ENCODE results near the gene UNC5C.

Gene UNC5C

DNA sequence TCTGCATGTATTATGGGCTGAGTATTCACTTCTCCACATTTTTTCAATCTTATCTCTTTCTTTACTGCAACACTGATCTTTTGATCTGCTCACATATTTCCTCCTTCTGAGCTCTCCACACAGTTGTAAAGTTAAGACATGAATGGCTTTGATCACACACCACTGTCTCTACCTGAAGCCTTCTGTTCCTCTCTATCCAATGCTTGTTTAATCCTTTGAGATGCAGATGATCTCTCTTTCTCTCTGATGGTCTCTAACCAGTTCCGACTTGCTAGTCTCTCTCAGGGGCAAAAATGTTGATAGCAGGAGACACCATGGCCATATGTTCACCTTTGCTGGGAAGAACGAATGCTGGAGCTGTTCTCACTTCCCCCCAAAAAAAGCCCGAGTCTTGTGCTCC is 162.4 kb downstream of the UNC5C start:
- no peak for DNase-seq

- no peak for DNase-seq
Measured at GRCh38 chr4:95381843-95382580, 166.8 kb downstream of the UNC5C start.

GRCh38 chr4:95379633-95380032 is 169.1 kb downstream of the UNC5C start:
- no peak for DNase-seq

DNA sequence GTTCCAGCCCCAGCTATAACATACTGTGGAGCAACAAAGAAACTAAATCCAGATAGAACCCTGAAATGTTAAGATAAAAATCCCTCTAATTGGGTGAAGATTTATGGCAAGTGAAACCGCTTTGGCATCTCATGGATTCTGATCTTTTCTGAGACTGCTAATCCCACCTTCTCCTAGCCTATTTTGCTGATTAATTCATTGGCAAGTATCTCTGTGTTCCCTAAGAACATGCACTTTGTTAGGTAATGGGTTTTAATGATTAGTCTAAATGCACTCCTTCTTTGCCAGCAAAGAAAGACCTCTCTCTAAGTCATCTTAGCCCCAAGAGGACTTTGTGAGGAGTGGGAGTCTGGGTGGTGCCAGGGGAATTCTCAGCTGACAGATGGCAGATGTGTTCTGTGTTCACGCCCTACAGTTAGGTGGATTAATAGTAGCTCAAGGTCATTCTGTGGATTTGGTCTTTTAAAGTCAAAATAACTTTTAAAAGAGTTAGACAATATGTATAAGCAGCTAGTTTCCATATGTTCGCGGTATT is 171.3 kb downstream of the UNC5C start:
- DNase-seq: no peak

GRCh38 chr4:95371476-95372224 is 177.1 kb downstream of the UNC5C start:
- no peak for DNase-seq

DNA sequence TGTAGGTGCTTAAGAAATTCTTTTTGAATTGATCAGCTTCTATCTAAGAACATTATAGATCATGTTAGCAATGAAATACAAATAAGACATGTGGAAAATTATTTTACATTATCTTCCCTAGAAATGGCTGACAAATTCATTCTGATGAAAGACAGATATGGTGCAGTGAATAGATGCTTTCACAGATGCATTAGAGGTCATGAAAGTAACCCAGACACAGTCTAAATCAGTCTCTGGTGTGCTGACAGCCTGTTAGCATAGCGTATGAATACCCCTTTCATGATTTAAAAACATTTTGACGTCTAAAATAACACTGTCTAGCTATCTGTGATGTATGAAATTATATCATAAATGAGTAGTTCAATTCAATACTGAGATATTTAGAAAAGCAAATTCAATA is 180.9 kb downstream of the UNC5C start:
- DNase-seq: no peak

DNA sequence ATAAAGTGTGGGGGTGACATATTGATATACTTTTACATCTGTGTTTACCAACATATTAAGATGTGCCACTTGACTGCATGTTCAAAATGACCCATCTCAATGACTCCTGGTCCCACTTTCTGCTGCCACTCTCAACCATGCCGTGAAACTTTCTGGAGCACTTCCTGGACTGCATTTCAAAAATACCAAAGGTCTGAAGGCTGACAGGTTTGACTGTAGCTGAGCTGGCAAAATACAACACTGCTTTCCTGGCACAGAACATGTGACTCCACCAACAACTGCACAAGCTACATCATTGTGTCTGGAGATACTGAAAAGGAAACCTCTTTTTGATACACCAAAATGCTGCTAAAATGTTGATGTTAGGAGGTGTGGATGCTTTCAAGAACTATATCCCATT is 184.8 kb downstream of the UNC5C start:
- DNase-seq: no peak

DNA sequence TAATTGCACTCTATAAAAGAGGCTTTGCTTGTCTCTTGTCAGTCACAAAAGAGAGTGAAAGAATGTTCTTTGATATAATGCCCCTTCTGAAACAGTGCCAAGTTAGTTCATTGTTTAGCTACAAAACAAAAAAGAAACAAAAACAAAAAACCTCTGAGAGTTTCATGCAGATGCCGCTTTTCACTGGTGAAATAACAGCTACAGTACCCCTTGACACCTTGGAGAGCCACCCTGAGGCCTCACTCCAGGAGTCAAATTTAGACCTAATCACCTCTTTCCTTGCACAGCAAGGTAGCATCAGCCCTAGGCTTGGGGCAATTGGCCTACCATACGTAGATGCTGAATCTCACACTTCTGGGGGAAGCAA is 185.2 kb downstream of the UNC5C start:
- DNase-seq: no peak

- DNase-seq: no peak
Measured at GRCh38 chr4:95362906-95363558, 185.7 kb downstream of the UNC5C start.

GRCh38 chr4:95362066-95362465 is 186.7 kb downstream of the UNC5C start:
- no peak for DNase-seq

DNA sequence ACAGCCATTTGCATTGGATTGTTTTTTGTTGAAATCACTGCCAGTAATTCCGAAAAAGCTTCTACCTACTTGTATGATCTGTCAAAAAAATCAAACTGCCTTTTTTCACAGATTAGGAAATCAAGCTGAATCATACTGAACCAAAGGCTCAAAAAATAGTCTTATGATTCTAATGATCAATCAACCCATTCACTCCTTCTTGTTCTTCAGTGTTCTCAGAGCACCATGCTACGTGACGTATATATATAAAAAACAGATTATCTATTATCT is 187.1 kb downstream of the UNC5C start:
- no peak for DNase-seq

DNA sequence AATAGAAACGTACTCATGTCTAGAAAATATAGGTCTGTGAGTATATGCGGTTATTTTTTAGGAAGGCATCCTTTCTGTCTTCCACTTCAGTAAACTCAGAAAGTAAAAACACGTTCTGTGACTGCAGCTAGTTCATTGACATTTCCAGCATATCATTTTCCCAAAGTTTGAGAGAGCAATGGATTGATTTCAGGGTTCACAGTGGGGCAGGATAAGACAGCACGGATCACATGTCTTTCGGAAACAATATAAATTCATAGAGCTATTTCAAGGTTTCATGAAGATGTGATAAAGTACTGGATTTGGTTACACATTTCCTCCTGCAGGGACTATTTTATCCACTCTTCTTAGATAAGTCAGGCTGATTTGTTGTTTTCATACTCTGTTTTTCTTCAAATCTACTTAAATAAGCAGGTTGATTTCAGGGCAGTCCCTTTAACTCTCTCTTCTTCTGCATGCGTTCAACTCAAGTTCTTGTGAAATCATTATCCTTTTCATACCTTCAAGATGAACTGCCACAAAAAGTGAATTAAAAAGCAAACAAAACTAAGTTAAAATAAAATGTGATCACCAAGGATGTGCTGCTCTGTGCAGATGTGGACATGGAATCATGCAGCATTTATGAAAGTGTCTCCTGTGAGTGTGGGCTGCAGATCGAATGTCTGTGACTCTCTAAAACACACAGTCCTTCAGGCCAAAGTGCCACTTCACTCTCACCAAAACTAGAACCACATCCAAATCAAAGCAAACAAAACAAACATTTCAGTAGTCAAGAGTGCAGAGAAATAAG is 187.7 kb downstream of the UNC5C start:
- no peak for DNase-seq

GRCh38 chr4:95360256-95360903 is 188.4 kb downstream of the UNC5C start:
- DNase-seq: no peak

DNA sequence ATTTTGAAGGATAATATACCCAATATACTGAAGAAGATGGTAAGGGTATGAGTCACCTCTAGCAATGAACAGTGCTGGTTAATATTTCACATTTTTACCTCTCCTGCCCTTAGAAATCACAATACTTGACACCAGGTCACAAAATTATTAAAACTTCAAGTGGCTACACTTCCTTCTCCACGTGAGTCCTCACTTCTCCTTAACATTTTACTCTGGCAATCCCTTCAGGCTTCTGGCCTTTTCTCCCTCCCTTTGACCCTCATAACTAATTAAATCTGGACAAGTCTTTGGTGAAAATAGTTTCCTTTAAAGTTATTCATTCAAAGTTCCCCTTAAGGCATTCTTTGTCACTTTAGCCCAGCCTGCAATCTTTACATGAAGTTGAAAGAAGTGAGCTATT is 190.4 kb downstream of the UNC5C start:
- no peak for DNase-seq

GRCh38 chr4:95355021-95355420 is 193.8 kb downstream of the UNC5C start:
- DNase-seq: no peak

DNA sequence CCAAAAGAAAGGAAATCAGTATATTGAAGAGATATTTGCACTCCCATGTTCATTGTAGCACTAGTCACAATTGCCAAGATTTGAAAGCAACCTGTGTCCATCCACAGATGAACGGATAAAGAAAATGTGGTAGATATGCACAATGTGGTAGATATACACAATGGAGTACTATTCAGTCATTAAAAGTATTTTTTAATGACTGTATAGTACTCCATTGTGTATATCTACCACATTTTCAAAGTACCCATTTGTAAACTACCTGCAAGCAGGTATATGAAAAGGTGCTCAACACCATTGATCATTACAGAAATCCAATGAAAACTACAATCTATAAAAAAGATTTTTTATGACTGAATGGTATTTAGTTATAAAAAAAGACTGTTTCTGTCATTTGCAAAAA is 200.4 kb downstream of the UNC5C start:
- DNase-seq: no peak

DNA sequence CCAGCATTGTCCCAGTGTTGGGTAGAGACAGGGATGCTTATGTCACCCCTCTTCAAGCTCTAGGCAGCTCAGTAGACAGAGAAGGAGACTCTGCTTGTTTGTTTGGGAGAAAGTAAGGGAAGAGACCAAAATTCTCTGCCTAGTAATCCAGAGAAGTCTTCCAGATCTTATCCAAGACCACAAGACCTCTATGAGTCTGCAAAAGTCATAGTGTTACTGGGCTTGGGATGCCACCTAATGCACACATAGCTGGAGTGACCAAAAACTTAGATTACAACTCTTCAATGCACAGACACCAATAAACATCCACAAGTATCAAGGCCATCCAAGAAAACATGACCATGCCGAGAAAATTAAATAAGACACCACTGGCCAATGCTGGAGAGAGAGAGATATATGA is 205.5 kb downstream of the UNC5C start:
- DNase-seq: no peak

- DNase-seq: no peak
Measured at GRCh38 chr4:95340191-95340590, 208.6 kb downstream of the UNC5C start.

GRCh38 chr4:95325665-95326064 is 223.1 kb downstream of the UNC5C start:
- DNase-seq: no peak

DNA sequence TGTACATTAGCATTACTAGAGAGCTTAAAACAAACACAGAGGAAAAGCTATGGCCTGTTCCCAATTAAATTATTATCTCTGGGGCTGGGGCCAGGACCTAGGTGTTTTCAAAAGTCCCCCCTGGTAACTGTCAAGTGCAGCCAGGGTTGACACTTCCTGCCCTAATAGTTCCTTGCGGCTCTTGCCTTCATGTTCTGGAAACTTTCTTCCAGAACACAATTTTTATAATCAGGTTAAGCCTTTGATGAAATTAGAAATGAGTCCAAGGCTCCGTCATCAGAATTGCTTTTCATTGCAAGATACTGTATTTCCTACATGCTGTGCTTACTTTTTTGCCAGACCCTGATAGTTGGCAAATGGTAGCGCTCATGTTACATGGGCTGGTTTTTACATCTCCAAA is 229.6 kb downstream of the UNC5C start:
- DNase-seq: no peak

- DNase-seq: no peak
Measured at GRCh38 chr4:95318483-95318882, 230.3 kb downstream of the UNC5C start.

GRCh38 chr4:95318044-95318443 is 230.7 kb downstream of the UNC5C start:
- DNase-seq: no peak
